ENCODE data around the gene CTSE. TPM values are rescaled to one million over a fixed set of nuclear protein-coding genes. Genes with fewer than 3 reads are reported as not detected.
"Not testable (repeated sequence)": the region's sequence is repeated elsewhere in the genome, so short reads cannot be mapped to it uniquely, and the experiment has no call there.

The CTSE gene
- total RNA-seq (2014; rRNA removed; shearing (Covaris generic)): 0.31 TPM in 1 of 2 replicates, not detected in the other

DNA sequence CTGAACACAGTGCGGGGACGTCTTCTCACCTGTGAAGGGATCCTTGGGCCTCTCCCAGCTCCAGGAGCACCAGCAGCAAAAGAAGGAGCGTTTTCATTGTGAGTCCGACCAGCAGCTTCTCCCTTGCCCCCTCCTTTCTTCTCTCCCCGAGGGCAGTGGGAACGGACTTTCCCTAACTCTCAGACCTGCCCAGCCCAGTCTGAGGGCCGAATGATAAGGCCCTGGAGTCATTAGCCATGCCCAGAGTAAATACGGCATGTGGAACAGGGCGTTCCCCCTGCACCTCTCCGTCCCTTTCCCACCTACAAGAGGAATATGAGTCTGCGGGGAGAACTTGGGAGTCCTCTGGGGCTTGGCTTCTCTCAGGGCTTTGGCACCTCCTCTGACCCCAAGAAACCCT, at the start of gene CTSE:
TSS of gene CTSE (minus strand) at position 201 of the 400 bp plus-strand sequence. CDS start at position 97, 104 bp downstream.
- no peak within 1 kb of the TSS for H3K4me3 ChIP-seq
- peaks cover 4% of the 10 kb centered on the region; the same call in 1 of the 2 replicates for H3K27me3 ChIP-seq (replicated peaks)
- peaks cover 11% of the 10 kb centered on the region for H3K4me1 ChIP-seq (replicated peaks)
- peak in 1 of 2 experiments; percentile 25 for DNase-seq (ENCODE audit: low read depth in 1 of 2, low spot score in 2 of 2)
- H3K27ac ChIP-seq: no peak within 1 kb of the TSS
- peaks cover 7% of the 10 kb centered on the region; the same call in 1 of the 2 replicates for H3K9me3 ChIP-seq (replicated peaks)
- no peaks in the 10 kb centered on the region for H3K36me3 ChIP-seq

DNA sequence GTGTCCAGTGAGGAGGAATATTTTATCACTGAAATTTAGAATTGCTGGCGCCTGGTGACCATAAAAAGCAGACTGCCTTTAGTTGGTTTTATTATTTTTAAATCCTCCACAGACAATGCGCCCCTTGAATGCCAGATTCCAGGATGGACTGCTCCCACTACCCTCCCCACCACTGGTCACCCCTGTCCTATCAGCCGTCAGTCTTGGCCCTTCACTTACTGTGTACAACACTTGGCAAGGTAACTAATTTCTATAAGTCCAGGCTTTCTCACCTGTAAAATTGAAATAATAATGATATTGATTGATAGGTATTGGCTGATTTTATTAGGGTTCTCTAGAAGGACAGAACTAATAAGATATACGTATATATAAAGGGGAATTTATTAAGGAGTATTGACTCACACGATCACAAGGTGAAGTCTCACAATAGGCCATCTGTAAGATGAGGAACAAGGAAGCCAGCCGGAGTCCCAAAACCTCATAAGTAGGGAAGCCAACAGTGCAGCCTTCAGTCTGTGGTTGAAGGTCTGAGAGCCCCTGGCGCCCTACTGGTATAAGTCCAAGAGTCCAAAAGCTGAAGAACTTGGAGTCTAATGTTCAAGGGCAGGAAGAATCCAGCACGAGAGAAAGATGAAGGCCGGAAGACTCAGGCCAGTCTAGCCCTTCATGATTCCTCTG, 47.1 kb upstream of the CTSE start:
- H3K36me3 ChIP-seq: no peaks in the 10 kb centered on the region
- no peaks in the 10 kb centered on the region for H3K9me3 ChIP-seq (replicated peaks)
- H3K4me1 ChIP-seq (replicated peaks): no peaks in the 10 kb centered on the region
- no peak for DNase-seq (ENCODE audit: low read depth in 1 of 2, low spot score in 2 of 2)
- H3K27ac ChIP-seq: no peak overlapping the region
- H3K27me3 ChIP-seq (replicated peaks): peaks cover 4% of the 10 kb centered on the region
- no peak overlapping the region for H3K4me3 ChIP-seq

- no peak overlapping the region for H3K27ac ChIP-seq
- DNase-seq (ENCODE audit: low read depth in 1 of 2, low spot score in 2 of 2): no peak
- no peaks in the 10 kb centered on the region for H3K4me1 ChIP-seq (replicated peaks)
- peaks cover 4% of the 10 kb centered on the region for H3K27me3 ChIP-seq (replicated peaks)
- no peaks in the 10 kb centered on the region for H3K36me3 ChIP-seq
- H3K9me3 ChIP-seq (replicated peaks): no peaks in the 10 kb centered on the region
- no peak overlapping the region for H3K4me3 ChIP-seq
These were observed 44.6 kb upstream of the CTSE start for GRCh38 chr1:206068314-206068713.

GRCh38 chr1:206067486-206068227, 44.0 kb upstream of the CTSE start:
- Histone ChIP-seq H3K36me3 (no peaks in the 10 kb centered on the region), H3K27ac (no peak overlapping the region), H3K4me3 (no peak overlapping the region), H3K27me3 (replicated peaks) (peaks cover 4% of the 10 kb centered on the region), H3K9me3 (replicated peaks) (no peaks in the 10 kb centered on the region), H3K4me1 (replicated peaks) (no peaks in the 10 kb centered on the region)
- no peak for DNase-seq (ENCODE audit: low read depth in 1 of 2, low spot score in 2 of 2)

DNA sequence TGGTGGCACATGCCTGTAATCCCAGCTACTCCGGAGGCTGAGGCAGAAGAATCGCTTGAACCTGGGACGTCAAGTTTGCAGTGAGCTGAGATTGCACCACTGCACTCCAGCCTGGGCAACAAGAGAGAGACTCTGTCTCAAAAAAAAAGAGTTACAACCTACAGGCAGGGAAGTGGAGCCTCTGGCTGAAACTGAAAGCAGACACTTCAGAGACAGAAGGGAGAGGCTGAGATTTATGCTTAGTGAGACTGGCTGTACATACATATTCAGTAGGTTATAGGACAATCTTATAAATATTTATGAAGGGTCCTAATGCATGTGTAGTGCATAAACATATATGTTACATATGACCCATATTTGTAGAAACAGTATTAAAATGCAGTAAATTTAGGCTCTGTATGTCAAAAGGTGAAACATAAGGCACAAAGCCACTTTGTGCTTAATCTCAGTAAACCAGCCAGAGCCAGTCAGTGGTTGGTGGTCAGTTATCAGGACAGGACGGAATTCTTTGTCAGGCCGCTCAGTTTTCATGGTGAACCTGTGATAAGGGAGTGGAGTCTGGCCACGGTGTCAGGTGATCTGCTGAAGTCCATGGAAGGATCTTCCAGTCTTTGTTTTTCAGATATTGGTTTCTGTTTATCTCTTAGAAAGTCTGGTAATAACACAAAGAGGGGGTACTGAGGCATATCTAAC, 42.9 kb upstream of the CTSE start:
- Histone ChIP-seq H3K4me3 (no peak overlapping the region), H3K36me3 (no peaks in the 10 kb centered on the region), H3K9me3 (replicated peaks) (no peaks in the 10 kb centered on the region), H3K27me3 (replicated peaks) (peaks cover 4% of the 10 kb centered on the region), H3K4me1 (replicated peaks) (no peaks in the 10 kb centered on the region), H3K27ac (no peak overlapping the region)
- DNase-seq (ENCODE audit: low read depth in 1 of 2, low spot score in 2 of 2): no peak

GRCh38 chr1:206065547-206066145, 42.0 kb upstream of the CTSE start:
- no peak for DNase-seq (ENCODE audit: low read depth in 1 of 2, low spot score in 2 of 2)
- Histone ChIP-seq H3K4me3 (no peak overlapping the region), H3K27me3 (replicated peaks) (peaks cover 4% of the 10 kb centered on the region), H3K9me3 (replicated peaks) (no peaks in the 10 kb centered on the region), H3K27ac (no peak overlapping the region), H3K36me3 (no peaks in the 10 kb centered on the region), H3K4me1 (replicated peaks) (no peaks in the 10 kb centered on the region)

DNA sequence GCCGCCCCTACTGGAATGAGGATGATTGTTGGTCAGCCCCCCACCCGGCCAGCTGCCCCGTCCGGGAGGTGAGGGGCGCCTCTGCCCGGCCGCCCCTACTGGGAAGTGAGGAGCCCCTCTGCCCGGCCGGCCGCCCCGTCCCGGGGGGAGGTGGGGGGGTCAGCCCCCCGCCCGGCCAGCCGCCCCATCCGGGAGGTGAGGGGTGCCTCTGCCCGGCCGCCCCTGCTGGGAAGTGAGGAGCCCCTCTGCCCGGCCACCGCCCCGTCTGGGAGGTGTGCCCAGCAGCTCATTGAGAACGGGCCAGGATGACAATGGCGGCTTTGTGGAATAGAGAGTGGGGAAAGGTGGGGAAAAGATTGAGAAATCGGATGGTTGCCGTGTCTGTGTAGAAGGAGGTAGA, 40.8 kb upstream of the CTSE start:
- H3K4me1 ChIP-seq (replicated peaks); H3K27ac ChIP-seq; H3K36me3 ChIP-seq; H3K9me3 ChIP-seq (replicated peaks); H3K4me3 ChIP-seq; DNase-seq (ENCODE audit: low read depth in 1 of 2, low spot score in 2 of 2); H3K27me3 ChIP-seq (replicated peaks): not testable (repeated sequence)

GRCh38 chr1:206064001-206064400, 40.3 kb upstream of the CTSE start:
- H3K27me3 ChIP-seq (replicated peaks); DNase-seq (ENCODE audit: low read depth in 1 of 2, low spot score in 2 of 2); H3K4me3 ChIP-seq; H3K36me3 ChIP-seq; H3K27ac ChIP-seq; H3K9me3 ChIP-seq (replicated peaks); H3K4me1 ChIP-seq (replicated peaks): not testable (repeated sequence)

DNA sequence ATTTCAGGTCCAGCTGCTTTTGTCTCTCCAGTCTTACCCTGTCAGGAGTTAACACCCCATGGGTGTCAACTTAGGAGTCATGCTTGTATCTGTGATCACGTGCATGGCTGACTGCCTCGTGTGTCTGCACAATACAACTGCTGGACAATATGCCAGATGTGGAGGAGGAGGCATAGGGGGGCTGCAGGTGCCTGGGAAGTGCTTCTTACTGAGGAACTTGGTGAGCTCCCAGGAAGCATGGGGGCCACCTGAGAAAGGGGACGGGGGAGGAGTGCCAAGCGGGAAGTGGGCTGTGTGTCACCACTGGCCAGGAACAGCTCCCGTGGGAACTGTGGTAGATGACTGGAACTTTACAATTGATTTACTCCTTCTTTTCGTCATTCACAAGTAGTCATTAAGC, 38.8 kb upstream of the CTSE start:
- no peaks in the 10 kb centered on the region for H3K9me3 ChIP-seq (replicated peaks)
- H3K4me1 ChIP-seq (replicated peaks): no peaks in the 10 kb centered on the region
- H3K36me3 ChIP-seq: no peaks in the 10 kb centered on the region
- DNase-seq (ENCODE audit: low read depth in 1 of 2, low spot score in 2 of 2): no peak
- H3K27me3 ChIP-seq (replicated peaks): peaks cover 4% of the 10 kb centered on the region
- H3K4me3 ChIP-seq: no peak overlapping the region
- no peak overlapping the region for H3K27ac ChIP-seq

DNA sequence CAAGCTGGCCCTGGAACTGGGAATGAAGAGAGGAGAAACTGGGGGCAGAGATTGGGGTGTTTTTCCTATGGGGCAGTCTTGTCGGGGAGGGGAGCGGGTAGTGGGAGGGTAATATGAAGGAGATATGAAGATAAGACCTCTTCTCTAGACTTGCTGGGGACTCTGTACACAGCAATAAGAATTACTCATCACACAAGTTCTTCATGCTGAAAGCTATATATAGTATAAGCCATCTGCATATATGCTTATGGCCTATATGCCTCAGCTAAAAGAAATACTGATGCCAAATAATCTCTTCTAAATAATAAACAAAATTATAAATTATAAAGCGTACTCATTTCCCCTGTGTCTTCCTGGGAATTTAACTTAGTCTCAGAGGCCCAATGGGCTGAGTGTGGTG, 37.1 kb upstream of the CTSE start:
- Histone ChIP-seq H3K4me3 (no peak overlapping the region), H3K4me1 (replicated peaks) (no peaks in the 10 kb centered on the region), H3K27me3 (replicated peaks) (no peaks in the 10 kb centered on the region; the same call in 1 of the 2 replicates), H3K36me3 (no peaks in the 10 kb centered on the region), H3K9me3 (replicated peaks) (no peaks in the 10 kb centered on the region), H3K27ac (no peak overlapping the region)
- no peak for DNase-seq (ENCODE audit: low read depth in 1 of 2, low spot score in 2 of 2)

GRCh38 chr1:206059355-206059915, 35.7 kb upstream of the CTSE start:
- DNase-seq (ENCODE audit: low read depth in 1 of 2, low spot score in 2 of 2): no peak
- no peak overlapping the region for H3K27ac ChIP-seq
- no peaks in the 10 kb centered on the region; the same call in 1 of the 2 replicates for H3K27me3 ChIP-seq (replicated peaks)
- no peaks in the 10 kb centered on the region for H3K36me3 ChIP-seq
- H3K4me3 ChIP-seq: no peak overlapping the region
- no peaks in the 10 kb centered on the region for H3K9me3 ChIP-seq (replicated peaks)
- H3K4me1 ChIP-seq (replicated peaks): no peaks in the 10 kb centered on the region

DNA sequence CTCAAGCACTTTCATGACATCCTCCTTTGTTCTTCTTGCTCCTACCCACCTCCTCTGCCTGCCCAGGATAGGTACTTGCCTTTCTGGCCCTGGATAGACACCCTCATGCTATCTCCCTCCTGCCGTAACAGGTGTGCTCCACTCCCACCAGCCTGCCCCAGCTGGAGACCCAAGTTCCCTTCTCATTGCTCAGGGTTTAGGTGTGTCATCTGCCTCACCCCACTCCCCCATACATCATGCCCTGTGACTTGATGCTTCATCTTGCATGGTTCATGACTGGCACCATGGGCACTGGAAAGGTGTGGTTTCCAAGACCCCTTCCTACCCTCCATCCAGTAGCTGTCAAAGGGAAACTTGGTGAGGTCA, 35.2 kb upstream of the CTSE start:
- H3K9me3 ChIP-seq (replicated peaks): no peaks in the 10 kb centered on the region
- no peaks in the 10 kb centered on the region; the same call in 1 of the 2 replicates for H3K27me3 ChIP-seq (replicated peaks)
- H3K27ac ChIP-seq: no peak overlapping the region
- no peaks in the 10 kb centered on the region for H3K36me3 ChIP-seq
- no peak for DNase-seq (ENCODE audit: low read depth in 1 of 2, low spot score in 2 of 2)
- no peak overlapping the region for H3K4me3 ChIP-seq
- H3K4me1 ChIP-seq (replicated peaks): no peaks in the 10 kb centered on the region

DNA sequence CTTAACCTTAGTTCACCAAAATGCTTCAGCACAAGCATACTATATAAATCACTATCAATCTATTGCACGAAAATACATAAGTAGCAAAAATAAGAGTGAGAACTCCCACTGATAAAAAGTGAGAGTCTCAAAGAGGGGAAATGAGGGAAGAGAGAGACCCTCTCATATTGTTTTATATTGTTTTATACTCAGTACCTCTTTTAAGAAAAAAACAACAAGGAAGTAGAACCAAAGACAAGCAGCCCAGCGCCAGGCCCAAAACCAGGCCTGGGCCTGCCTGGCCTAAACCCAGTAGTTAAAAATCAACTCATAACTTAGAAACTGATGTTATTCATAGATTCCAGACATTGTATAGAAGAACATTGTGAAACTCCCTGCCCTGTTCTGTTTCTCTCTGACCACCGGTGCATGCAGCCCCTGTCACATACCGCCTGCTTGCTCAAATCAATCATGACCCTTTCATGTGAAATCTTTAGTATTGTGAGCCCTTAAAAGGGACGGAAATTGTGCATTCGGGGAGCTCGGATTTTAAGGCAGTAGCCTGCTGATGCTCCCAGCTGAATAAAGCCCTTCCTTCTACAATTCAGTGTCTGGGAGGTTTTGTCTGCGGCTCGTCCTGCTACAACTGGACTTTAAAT, 34.7 kb upstream of the CTSE start:
- H3K4me1 ChIP-seq (replicated peaks); H3K4me3 ChIP-seq; H3K27ac ChIP-seq; H3K36me3 ChIP-seq; H3K9me3 ChIP-seq (replicated peaks); DNase-seq (ENCODE audit: low read depth in 1 of 2, low spot score in 2 of 2); H3K27me3 ChIP-seq (replicated peaks): not testable (repeated sequence)

Measured in SJSA1 (cell line).